Muscle layer of duodenum (tissue), 2 donors: ENCODE measurements around the gene WDR27.

Experiments
- H3K27ac ChIP-seq: one replicate; pipeline ENCODE4 v1.7.0; 2013; ENCODE audit warnings: mild to moderate bottlenecking, low read length
- H3K27me3 ChIP-seq: one replicate; pipeline ENCODE4 v1.7.0; 2013; ENCODE audit warnings: low read depth, mild to moderate bottlenecking, control low read depth, low read length
- H3K36me3 ChIP-seq, 2 donors: one replicate each; pipeline ENCODE4 v1.7.0; 2013; ENCODE audit warnings: low read length in 2 of 2, control low read depth in 1 of 2, mild to moderate bottlenecking in 1 of 2; ENCODE audit not compliant: insufficient read depth in 2 of 2, control insufficient read depth in 1 of 2
- H3K4me1 ChIP-seq, 2 donors: one replicate each; pipeline ENCODE4 v1.7.0; 2013; ENCODE audit warnings: low read length in 2 of 2, mild to moderate bottlenecking in 2 of 2, control low read depth in 1 of 2, moderate library complexity in 1 of 2; ENCODE audit not compliant: insufficient read depth in 2 of 2, control insufficient read depth in 1 of 2
- H3K4me3 ChIP-seq, 2 donors: one replicate each; pipeline ENCODE4 v1.7.0; 2013; ENCODE audit warnings: low read length in 2 of 2, low read depth in 1 of 2, mild to moderate bottlenecking in 1 of 2
- H3K9me3 ChIP-seq, 2 donors: one replicate each; pipeline ENCODE4 v1.7.0; 2013; ENCODE audit warnings: low read length in 2 of 2, control low read depth in 1 of 2, mild to moderate bottlenecking in 1 of 2; ENCODE audit not compliant: control insufficient read depth in 1 of 2
- donor health status: healthy.

Gene WDR27

DNA sequence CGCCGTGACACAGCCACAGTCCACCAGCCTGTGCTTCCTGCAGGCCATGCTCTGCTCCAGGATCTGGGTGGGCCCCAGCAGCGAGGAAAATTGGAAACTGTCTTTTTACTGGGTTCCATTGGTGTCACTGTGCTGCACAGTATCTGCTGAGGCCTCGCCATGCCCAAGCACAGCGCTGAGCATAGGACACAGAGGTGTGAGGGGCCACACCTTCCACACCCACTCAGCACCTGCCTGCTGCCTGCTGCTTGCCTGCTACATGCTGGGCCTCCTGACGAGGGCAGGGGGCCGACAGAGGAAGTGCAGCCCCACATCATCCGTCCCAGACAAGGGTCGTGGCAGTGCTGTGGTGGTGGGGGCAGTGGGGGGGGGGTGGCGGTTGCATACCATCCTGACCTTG lies 275.2 kb downstream of the WDR27 start:
- Histone ChIP-seq H3K4me3 (no peak overlapping the region), H3K36me3 (peaks cover 0 to 4% of the 10 kb centered on the region in 2 donors), H3K27me3 (no peaks in the 10 kb centered on the region), H3K27ac (no peak overlapping the region), H3K9me3 (peaks cover 5 to 18% of the 10 kb centered on the region in 2 donors), H3K4me1 (no peaks in the 10 kb centered on the region)

DNA sequence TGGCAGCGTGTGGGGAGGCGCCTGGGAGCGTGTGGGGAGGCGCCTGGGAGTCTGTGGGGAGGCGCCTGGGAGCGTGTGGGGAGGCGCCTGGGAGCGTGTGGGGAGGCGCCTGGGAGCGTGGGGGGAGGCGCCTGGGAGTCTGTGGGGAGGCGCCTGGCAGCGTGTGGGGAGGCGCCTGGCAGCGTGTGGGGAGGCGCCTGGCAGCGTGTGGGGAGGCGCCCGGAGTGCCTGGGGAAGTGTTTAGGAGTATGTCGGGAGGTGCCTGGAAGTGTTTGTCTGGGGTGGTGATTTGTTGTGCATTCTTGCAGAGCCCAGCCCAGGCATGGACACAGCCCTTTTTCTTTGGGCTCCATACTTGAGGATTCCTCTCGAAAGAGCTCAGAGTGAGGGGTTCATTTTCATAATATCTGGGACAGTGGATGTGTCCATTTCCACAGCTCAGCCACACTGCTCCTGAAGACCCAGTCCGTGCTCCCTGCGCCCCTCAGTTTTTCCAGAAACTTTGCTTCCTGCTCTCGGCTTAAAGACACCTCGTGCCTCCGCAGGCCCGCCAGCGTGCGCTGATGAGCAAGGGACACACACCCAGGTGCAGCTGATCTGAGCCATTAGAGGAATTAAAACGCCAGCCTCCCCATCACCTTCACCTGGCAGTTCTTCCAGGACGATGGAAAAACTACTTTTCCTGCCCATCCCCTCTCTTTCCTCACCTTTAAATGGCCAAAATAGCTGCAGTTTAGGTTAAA lies 276.0 kb downstream of the WDR27 start:
- no peak overlapping the region for H3K4me3 ChIP-seq
- peaks cover 0 to 4% of the 10 kb centered on the region in 2 donors for H3K36me3 ChIP-seq
- H3K27ac ChIP-seq = no peak overlapping the region
- H3K4me1 ChIP-seq = no peaks in the 10 kb centered on the region
- H3K9me3 ChIP-seq = peaks cover 0 to 12% of the 10 kb centered on the region in 2 donors
- no peaks in the 10 kb centered on the region for H3K27me3 ChIP-seq

DNA sequence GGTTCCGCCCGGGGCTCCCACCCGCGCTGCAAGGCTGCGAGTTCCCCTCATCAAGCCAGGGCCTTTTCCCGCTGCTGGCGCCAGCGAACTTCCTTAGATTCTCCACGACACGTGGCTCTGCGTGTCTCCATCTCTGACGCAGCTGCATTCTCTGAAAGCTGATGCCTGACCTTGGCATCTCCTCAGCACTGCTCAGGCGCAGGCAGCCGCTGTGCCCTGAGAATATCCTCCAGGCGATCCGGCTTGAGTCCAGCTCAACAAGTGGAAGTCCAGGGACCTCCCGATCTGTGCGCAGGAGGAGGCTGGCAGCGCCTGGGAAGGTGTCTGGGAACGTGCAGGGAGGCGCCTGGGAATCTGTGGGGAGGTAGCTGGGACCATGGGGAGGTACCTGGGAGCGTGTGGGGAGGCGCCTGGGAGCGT lies 277.0 kb downstream of the WDR27 start:
- Histone ChIP-seq H3K9me3 (peaks cover 0 to 2% of the 10 kb centered on the region in 2 donors), H3K4me3 (no peak overlapping the region), H3K27me3 (no peaks in the 10 kb centered on the region), H3K36me3 (no peaks in the 10 kb centered on the region), H3K27ac (no peak overlapping the region), H3K4me1 (no peaks in the 10 kb centered on the region)

DNA sequence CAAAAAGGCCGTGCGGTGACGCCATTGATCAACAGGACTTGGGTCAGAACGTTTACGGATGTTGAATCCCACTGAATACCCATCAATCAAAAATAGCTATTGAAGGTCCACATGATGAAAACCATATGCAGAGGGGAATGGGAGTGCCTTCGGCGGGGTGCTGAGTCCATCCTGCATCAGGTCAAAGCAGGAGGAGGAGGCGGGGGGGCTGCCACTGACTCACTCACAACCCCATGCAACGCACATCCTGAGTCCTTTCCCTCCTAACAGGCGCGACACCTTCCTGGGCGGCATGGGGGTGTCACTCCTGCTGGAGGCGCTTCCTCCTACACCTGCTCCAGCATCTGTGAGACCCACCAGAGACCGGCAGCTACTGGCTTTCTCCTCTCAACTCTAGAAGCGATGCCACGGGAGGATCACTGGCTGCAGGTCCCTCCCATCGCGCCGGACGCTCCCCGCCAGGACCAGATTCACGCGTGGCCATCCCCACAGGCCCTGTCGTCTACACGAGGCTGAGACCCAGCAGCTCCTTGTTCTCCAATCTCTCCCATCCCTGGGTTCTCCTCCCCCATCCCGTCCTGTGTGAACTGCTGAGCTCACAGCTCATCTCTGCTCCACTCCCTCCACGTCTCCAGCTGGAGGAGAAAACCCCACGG lies 277.6 kb downstream of the WDR27 start:
- Histone ChIP-seq H3K9me3 (no peaks in the 10 kb centered on the region), H3K27me3 (no peaks in the 10 kb centered on the region), H3K36me3 (no peaks in the 10 kb centered on the region), H3K4me3 (no peak overlapping the region), H3K27ac (no peak overlapping the region), H3K4me1 (no peaks in the 10 kb centered on the region)

DNA sequence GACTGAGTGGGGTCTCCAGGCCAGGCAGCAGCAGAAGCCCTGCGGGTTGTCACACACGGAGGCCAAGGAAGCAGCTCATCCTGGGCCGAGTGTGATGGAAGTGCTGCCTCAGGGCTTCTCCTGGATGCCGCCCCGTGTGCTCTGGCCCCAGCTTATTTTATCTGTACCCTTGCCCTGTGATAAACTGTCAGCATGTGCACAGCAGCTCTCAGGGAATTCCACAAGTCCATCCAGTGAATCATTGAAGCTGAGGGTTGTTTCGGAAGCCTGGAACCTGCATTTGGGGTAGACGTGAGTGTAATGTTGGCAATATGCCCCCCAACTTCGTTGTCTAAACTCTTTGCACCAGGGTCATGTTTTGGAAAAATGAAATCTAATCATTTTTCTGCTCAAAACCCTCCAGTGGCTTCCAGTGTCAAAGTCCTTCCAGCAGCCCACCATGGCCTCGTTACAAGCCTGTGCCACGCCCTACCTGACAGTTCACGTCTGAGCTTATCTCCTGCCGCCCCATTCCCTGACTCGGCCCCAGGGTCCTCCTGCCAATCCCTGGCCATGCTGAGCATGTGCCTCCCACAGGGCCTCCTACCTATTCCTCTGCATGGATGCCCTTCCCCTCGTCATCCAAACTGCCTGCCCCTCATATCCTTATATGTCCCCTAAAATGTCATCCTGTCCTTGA lies 280.1 kb downstream of the WDR27 start:
- no peaks in the 10 kb centered on the region for H3K36me3 ChIP-seq
- H3K4me1 ChIP-seq = no peaks in the 10 kb centered on the region
- H3K27ac ChIP-seq = no peak overlapping the region
- H3K9me3 ChIP-seq = no peaks in the 10 kb centered on the region
- no peak overlapping the region for H3K4me3 ChIP-seq
- no peaks in the 10 kb centered on the region for H3K27me3 ChIP-seq

DNA sequence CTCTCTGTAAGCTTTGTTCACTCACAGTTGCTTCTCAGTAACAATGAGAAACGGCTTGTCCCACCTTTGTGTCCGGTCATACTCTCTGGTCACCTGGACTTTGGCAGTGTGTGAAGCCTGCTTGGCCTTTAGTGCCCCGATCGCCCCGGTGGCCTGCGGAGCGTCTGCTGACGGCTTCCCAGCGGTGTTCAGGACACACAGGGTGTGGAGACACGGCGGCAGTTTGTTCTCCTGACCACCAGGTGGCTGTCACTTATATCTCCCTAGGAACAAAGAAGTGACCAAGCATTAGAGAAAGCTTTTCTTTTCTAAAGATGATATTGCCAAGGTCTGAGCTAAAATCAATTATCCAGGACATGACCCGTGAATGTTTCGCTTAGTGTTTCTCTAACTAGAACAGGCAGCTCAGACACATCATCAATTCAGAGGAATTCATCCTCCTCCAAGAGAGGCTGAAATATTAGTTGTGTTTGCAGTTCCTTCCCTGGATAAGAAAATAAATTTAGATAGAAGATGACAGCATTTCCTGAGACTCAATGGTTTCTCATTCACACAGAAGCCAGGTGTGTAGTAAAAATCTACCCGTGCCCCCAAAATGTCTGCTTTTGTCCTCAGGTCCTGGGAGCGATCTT lies 280.8 kb downstream of the WDR27 start:
- H3K36me3 ChIP-seq = no peaks in the 10 kb centered on the region
- H3K27ac ChIP-seq = no peak overlapping the region
- H3K27me3 ChIP-seq = no peaks in the 10 kb centered on the region
- H3K9me3 ChIP-seq = no peaks in the 10 kb centered on the region
- H3K4me1 ChIP-seq = no peaks in the 10 kb centered on the region
- H3K4me3 ChIP-seq = no peak overlapping the region

DNA sequence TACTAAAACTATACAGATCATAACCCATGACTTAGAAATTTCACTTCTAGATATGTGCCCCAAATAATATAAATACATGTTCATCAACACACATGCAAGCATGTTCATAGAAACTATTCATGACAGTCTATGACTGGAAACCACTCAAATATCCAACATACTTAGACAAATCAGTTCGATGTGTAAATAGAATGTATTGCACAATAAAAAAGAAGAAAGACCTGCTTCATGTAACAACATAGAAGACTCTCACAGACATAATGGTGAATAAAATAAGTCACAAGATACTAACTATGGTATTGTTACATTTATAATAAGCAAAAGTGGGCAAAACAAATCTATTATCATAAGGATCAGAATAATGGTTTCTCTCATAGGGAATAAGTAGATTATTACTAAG lies 284.7 kb downstream of the WDR27 start:
- Histone ChIP-seq H3K27ac (no peak overlapping the region), H3K36me3 (no peaks in the 10 kb centered on the region), H3K4me3 (no peak overlapping the region), H3K27me3 (no peaks in the 10 kb centered on the region), H3K9me3 (peaks cover 9 to 10% of the 10 kb centered on the region in 2 donors), H3K4me1 (no peaks in the 10 kb centered on the region)

DNA sequence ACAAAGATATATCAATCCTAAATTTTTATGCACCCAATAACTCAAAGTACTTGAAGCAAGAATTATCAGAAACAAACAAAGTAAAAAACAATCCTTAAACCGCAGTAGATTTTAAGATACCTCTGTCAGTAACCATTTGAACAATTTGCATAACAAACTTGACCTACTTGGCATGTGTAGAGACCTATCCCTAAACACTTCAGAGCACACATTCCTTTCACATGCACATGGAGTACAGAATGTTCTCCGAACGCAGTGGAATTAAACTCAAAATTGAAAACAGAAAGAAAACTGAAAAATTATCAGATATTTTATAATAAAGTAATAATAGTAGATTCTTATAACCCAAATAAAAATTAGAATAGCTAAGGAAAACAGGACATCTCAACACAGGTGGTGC lies 285.6 kb downstream of the WDR27 start:
- no peak overlapping the region for H3K27ac ChIP-seq
- no peaks in the 10 kb centered on the region for H3K36me3 ChIP-seq
- no peaks in the 10 kb centered on the region for H3K4me1 ChIP-seq
- H3K27me3 ChIP-seq = no peaks in the 10 kb centered on the region
- no peak overlapping the region for H3K4me3 ChIP-seq
- peaks cover 9 to 10% of the 10 kb centered on the region in 2 donors for H3K9me3 ChIP-seq

DNA sequence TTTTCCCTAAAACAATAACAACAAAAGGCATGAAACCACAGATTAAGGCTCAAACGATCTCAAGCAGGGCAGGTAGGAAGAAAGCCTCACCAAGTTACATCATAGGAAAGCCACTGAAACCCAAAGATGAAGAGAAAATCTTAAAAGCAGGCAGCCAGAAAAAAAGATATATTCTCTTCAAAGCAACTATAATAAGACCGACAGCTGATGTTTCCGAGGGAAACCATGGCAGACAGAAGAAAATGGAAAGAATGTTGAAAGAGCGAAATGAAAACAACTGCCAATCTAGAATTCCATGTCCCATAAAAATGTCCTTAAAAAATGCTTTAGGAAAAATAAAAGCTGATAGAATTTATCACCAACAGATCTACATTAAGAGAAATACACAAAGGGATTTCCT lies 286.6 kb downstream of the WDR27 start:
- Histone ChIP-seq H3K4me3 (no peak overlapping the region), H3K9me3 (peaks cover 9 to 10% of the 10 kb centered on the region in 2 donors), H3K36me3 (no peaks in the 10 kb centered on the region), H3K27ac (no peak overlapping the region), H3K27me3 (no peaks in the 10 kb centered on the region), H3K4me1 (no peaks in the 10 kb centered on the region)

DNA sequence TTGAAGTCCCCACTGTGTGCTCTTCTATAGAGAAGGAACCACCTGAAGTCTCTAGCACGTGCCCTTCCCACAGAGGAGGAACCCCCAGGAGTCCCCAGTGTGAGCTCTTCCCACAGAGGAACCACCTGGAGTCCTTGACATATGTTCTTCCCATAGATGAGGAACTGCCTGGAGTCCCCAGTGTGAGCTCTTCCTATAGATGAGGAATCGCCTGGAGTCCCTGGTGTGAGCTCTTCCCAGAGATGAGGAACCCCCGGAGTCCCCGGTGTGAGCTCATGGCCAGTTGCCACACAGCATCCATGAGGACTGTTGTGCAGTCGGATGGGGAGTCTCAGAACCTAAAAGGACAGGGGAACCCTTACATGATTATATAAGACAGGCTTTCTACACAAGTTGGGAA lies 290.1 kb downstream of the WDR27 start:
- H3K9me3 ChIP-seq = peaks cover 9 to 10% of the 10 kb centered on the region in 2 donors
- no peaks in the 10 kb centered on the region for H3K36me3 ChIP-seq
- H3K4me1 ChIP-seq = no peaks in the 10 kb centered on the region
- H3K27me3 ChIP-seq = no peaks in the 10 kb centered on the region
- H3K27ac ChIP-seq = no peak overlapping the region
- H3K4me3 ChIP-seq = no peak overlapping the region

DNA sequence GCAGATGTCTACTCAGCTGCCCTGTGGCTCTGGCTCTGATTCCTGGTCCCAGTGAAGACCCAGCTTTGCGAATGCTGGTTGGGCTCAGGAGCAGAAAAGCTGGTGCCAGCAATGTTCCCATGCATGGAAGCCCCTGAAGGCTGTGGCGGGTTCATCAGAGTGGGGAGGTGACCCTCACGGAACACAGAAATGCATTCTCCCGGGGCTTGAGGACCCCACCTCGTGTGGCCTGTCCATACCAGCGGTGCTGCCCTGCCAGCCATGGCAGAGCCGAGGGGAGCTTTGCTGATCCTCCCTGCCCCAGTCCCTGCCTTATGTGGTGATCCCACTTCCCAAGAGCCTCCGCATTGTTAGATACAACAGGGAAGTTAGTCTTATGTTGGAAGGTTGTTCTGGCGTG lies 290.5 kb downstream of the WDR27 start:
- Histone ChIP-seq H3K4me1 (no peaks in the 10 kb centered on the region), H3K9me3 (peaks cover 9 to 10% of the 10 kb centered on the region in 2 donors), H3K27ac (no peak overlapping the region), H3K27me3 (no peaks in the 10 kb centered on the region), H3K4me3 (no peak overlapping the region), H3K36me3 (no peaks in the 10 kb centered on the region)
